K562 (cell line): ENCODE results near the gene RHD. TPM values are rescaled to one million over a fixed set of nuclear protein-coding genes. Genes with fewer than 3 reads are reported as not detected.

ENCODE experiments used
- BRCA1 ChIP-seq, 2 experiments: fragments of 450-650 bp in 1 of 2; sonication (generic) in 1 of 2; formaldehyde crosslinking in 1 of 2; IDR thresholded peaks; 2 replicates each; pipeline versions ENCODE4 v1.5.0 to v1.6.1; 2017 to 2020; ENCODE audit warnings: mild to moderate bottlenecking in 1 of 2, missing genetic modification reagents in 1 of 2
- HDAC8 ChIP-seq: fragments of 450-650 bp; IDR thresholded peaks from 2 replicates; pipeline ENCODE4 v1.6.1; 2016; ENCODE audit warnings: mild to moderate bottlenecking, missing genetic modification characterization, moderate library complexity, missing compliant biosample characterization
- HDGF ChIP-seq: fragments of 450-650 bp; IDR thresholded peaks from 2 replicates; pipeline ENCODE4 v1.6.1; 2016
- HOXB6 ChIP-seq: fragments of 250-450 bp; sonication (Bioruptor Pico); IDR thresholded peaks from 2 replicates; pipeline ENCODE4 v1.5.1; 2022; ENCODE audit warnings: mild to moderate bottlenecking, borderline replicate concordance
- KDM1A ChIP-seq, 2 experiments: fragments of 450-650 bp; IDR thresholded peaks; 2 replicates each; pipeline ENCODE4 v1.6.1; 2016; ENCODE audit warnings: mild to moderate bottlenecking in 2 of 2
- MAFF ChIP-seq: IDR thresholded peaks from 2 replicates; pipeline ENCODE4 v1.6.1; 2012; ENCODE audit warnings: low read length, improper control_type of control experiment
- MEIS2 ChIP-seq: fragments of 450-650 bp; IDR thresholded peaks from 2 replicates; pipeline ENCODE4 v1.6.1; 2014; ENCODE audit warnings: mild to moderate bottlenecking; ENCODE audit not compliant: partially characterized antibody
- NR2C2 ChIP-seq, 2 experiments: fragments of 200-800 bp in 1 of 2; sonication (Bioruptor generic) in 1 of 2; sonication (generic) in 1 of 2; formaldehyde crosslinking in 1 of 2; IDR thresholded peaks; 2 replicates each; pipeline versions ENCODE4 v1.6.1 to v1.8.0; 2016 to 2022; ENCODE audit warnings: mild to moderate bottlenecking in 1 of 2, missing compliant biosample characterization in 1 of 2, missing genetic modification characterization in 1 of 2, missing genetic modification reagents in 1 of 2
- PRMT5 ChIP-seq: sonication (generic); formaldehyde crosslinking; IDR thresholded peaks from 2 replicates; pipeline ENCODE4 v1.5.0; 2020; ENCODE audit warnings: missing genetic modification reagents
- RFX1 ChIP-seq: fragments of 450-650 bp; IDR thresholded peaks from 2 replicates; pipeline ENCODE4 v1.6.1; 2016; ENCODE audit warnings: mild to moderate bottlenecking, moderate library complexity
- TFAM ChIP-seq: fragments of 250-450 bp; sonication (Bioruptor Pico); conservative IDR thresholded peaks from 2 replicates; pipeline ENCODE4 v1.5.0; 2021; ENCODE audit warnings: mild to moderate bottlenecking, moderate library complexity
- ZFP36 ChIP-seq: fragments of 150-350 bp; IDR thresholded peaks from 2 replicates; pipeline ENCODE4 v1.6.1; 2018; ENCODE audit warnings: low read length, low read depth; ENCODE audit not compliant: partially characterized antibody
- ZNF212 ChIP-seq: fragments of 450-650 bp; formaldehyde crosslinking; IDR thresholded peaks from 2 replicates; pipeline ENCODE4 v1.4.0; 2020; ENCODE audit warnings: mild to moderate bottlenecking
- polyA plus RNA-seq, 8 experiments: library from polyadenylated mRNA; depleted of rRNA in 4 of 8; stranded (reverse) in 5 of 8; unstranded in 3 of 8; fragments of >200 nt; fragmentation: Nextera tagmentation in 2 of 8; fragmentation: Illumina TruSeq in 1 of 8; extraction: Ambion mirVana in 2 of 8; extraction: Trizol in 1 of 8; gene quantifications; 2 replicates each; pipeline versions ENCODE4 v1.2.1 to v1.2.3, GENCODE V29; 2011 to 2014; ENCODE audit warnings: inconsistent platforms in 1 of 8, missing spikeins in 1 of 8
- total RNA-seq, 7 experiments: library from RNA; depleted of rRNA in 6 of 7; stranded (reverse); fragments of >200 nt in 6 of 7; fragmentation: Illumina TruSeq in 2 of 7; extraction: Trizol in 2 of 7; gene quantifications; 2 replicates each; pipeline versions ENCODE4 v1.2.1 to v1.2.3, GENCODE V29; 2011 to 2021; ENCODE audit warnings: low replicate concordance in 1 of 7
- TF ChIP-seq, protein P1 (sequence below): sonication (generic); formaldehyde crosslinking; IDR thresholded peaks from 2 replicates; pipeline ENCODE4 v1.8.0; 2023; ENCODE audit warnings: mild to moderate bottlenecking, missing genetic modification reagents
- TF ChIP-seq, protein P2 (sequence below): sonication (generic); formaldehyde crosslinking; IDR thresholded peaks from 2 replicates; pipeline ENCODE4 v1.8.0; 2022; ENCODE audit warnings: mild to moderate bottlenecking, missing genetic modification reagents
- TF ChIP-seq, protein P3 (sequence below): sonication (generic); formaldehyde crosslinking; IDR thresholded peaks from 2 replicates; pipeline ENCODE4 v1.8.1; 2022; ENCODE audit warnings: missing genetic modification reagents
- TF ChIP-seq, protein P4 (sequence below): fragments of 250-450 bp; sonication (Bioruptor Pico); IDR thresholded peaks from 2 replicates; pipeline ENCODE4 v1.4.0; 2020; ENCODE audit warnings: mild to moderate bottlenecking, moderate library complexity

Gene RHD
- total and polyA plus RNA-seq, 9 of the 15 experiments (the other 6 are each of a cell fraction or from before 2014, with no cell fraction given) = 8.8 to 32.4 (median 15.0) TPM

DNA sequence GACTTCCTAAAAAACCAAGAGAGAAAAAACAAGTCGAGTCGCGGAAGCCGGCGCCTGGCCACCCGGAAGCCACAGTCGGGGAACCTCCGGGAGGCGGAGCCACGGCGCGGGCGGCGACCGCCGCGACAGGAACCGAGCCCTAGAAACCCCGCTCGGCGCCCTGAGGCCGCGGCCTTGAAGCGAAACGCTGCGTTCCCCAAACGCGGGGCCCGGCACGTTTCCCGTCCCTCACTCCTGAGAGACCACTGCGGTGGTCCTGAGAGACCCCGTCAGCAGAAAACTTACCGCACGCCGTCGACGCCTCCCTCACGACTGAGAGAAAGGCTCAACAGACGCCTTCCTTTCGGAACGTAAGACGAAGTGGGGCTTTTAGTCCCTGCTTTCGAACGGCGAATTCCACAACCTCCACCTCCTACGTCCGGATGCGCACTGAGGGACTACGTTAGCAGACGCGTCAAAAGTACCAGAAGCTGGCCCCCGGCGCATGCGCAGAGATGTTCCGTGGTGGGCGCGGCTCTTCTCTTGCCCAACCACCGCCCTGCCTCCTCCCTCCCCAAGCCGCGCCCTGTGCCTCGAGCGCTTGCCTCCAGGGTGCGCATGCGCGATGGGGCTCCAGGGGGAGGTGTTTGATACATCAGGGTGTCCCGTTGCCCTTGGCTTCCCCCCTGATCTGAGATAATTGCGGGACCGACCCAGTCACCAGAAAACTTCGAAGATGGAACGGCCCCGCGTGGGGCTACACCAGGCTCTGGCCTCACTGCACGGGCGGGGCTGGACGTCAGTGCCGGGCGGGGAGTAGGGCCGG, 25.1 kb upstream of the RHD start, which contains the start of gene RSRP1 (continued):
- TF ChIP-seq, protein P1, sequence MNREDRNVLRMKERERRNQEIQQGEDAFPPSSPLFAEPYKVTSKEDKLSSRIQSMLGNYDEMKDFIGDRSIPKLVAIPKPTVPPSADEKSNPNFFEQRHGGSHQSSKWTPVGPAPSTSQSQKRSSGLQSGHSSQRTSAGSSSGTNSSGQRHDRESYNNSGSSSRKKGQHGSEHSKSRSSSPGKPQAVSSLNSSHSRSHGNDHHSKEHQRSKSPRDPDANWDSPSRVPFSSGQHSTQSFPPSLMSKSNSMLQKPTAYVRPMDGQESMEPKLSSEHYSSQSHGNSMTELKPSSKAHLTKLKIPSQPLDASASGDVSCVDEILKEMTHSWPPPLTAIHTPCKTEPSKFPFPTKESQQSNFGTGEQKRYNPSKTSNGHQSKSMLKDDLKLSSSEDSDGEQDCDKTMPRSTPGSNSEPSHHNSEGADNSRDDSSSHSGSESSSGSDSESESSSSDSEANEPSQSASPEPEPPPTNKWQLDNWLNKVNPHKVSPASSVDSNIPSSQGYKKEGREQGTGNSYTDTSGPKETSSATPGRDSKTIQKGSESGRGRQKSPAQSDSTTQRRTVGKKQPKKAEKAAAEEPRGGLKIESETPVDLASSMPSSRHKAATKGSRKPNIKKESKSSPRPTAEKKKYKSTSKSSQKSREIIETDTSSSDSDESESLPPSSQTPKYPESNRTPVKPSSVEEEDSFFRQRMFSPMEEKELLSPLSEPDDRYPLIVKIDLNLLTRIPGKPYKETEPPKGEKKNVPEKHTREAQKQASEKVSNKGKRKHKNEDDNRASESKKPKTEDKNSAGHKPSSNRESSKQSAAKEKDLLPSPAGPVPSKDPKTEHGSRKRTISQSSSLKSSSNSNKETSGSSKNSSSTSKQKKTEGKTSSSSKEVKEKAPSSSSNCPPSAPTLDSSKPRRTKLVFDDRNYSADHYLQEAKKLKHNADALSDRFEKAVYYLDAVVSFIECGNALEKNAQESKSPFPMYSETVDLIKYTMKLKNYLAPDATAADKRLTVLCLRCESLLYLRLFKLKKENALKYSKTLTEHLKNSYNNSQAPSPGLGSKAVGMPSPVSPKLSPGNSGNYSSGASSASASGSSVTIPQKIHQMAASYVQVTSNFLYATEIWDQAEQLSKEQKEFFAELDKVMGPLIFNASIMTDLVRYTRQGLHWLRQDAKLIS = peak; percentile 94
- TF ChIP-seq KDM1A (IDR thresholded peaks at IDR 0.05) = no peak
- TF ChIP-seq, protein P2, sequence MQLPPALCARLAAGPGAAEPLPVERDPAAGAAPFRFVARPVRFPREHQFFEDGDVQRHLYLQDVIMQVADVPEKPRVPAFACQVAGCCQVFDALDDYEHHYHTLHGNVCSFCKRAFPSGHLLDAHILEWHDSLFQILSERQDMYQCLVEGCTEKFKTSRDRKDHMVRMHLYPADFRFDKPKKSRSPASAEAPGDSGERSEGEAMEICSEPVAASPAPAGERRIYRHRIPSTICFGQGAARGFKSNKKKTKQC = peak; percentile 84; the same call in 1 of the 2 replicates
- TF ChIP-seq ZNF212 (CRISPR knock-in tag) = no peak; the same call in 1 of the 2 replicates
- TF ChIP-seq NR2C2 (CRISPR knock-in tag; IDR thresholded peaks at IDR 0.05) = peak; percentile 49
- TF ChIP-seq NR2C2 (tag; IDR thresholded peaks at IDR 0.05) = no peak
- TF ChIP-seq HDAC8 (tag) = no peak
- TF ChIP-seq BRCA1 (IDR thresholded peaks at IDR 0.05) = no peak
- TF ChIP-seq BRCA1 (CRISPR knock-in tag; IDR thresholded peaks at IDR 0.05) = 0 out of 2 replicates have a peak, but pooled peaks have one; percentile 0
- peak; percentile 82 for TF ChIP-seq RFX1
- TF ChIP-seq, protein P3, sequence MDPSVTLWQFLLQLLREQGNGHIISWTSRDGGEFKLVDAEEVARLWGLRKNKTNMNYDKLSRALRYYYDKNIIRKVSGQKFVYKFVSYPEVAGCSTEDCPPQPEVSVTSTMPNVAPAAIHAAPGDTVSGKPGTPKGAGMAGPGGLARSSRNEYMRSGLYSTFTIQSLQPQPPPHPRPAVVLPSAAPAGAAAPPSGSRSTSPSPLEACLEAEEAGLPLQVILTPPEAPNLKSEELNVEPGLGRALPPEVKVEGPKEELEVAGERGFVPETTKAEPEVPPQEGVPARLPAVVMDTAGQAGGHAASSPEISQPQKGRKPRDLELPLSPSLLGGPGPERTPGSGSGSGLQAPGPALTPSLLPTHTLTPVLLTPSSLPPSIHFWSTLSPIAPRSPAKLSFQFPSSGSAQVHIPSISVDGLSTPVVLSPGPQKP (CRISPR knock-in tag) = no peak
- TF ChIP-seq MAFF = no peak
- TF ChIP-seq, protein P4, sequence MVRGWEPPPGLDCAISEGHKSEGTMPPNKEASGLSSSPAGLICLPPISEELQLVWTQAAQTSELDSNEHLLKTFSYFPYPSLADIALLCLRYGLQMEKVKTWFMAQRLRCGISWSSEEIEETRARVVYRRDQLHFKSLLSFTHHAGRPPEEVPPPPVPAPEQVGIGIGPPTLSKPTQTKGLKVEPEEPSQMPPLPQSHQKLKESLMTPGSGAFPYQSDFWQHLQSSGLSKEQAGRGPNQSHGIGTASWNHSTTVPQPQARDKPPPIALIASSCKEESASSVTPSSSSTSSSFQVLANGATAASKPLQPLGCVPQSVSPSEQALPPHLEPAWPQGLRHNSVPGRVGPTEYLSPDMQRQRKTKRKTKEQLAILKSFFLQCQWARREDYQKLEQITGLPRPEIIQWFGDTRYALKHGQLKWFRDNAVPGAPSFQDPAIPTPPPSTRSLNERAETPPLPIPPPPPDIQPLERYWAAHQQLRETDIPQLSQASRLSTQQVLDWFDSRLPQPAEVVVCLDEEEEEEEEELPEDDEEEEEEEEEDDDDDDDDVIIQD = peak; percentile 61; the same call in 1 of the 2 replicates
- no peak for TF ChIP-seq TFAM (CRISPR knock-in tag)
- peak; percentile 98 for TF ChIP-seq MEIS2
- TF ChIP-seq PRMT5 (CRISPR knock-in tag) = no peak
- TF ChIP-seq ZFP36 = peak; percentile 29
- TF ChIP-seq HOXB6 (CRISPR knock-in tag) = no peak
- TF ChIP-seq HDGF = no peak
